Nephron (organoid): ENCODE data around the gene DEFB113.
A peak's percentile ranks its signal among the peaks of the same experiment; 100 is the strongest.

ENCODE experiments used
- H3K27ac Mint-ChIP-seq, 3 experiments: 2 replicates each; pipeline ENCODE4 v1.8.0; 2020; ENCODE audit warnings: mixed read lengths in 3 of 3, mild to moderate bottlenecking in 2 of 3, moderate library complexity in 1 of 3
- H3K27me3 Mint-ChIP-seq: 2 replicates; pipeline ENCODE4 v1.8.0; 2021; ENCODE audit warnings: low read depth, mild to moderate bottlenecking, moderate library complexity, mixed read lengths
- H3K36me3 Mint-ChIP-seq: 2 replicates; pipeline ENCODE4 v1.8.0; 2020; ENCODE audit warnings: low read depth, mixed read lengths
- H3K4me1 Mint-ChIP-seq: 2 replicates; pipeline ENCODE4 v1.8.0; 2020; ENCODE audit warnings: mixed read lengths
- H3K4me3 Mint-ChIP-seq, 3 experiments: 2 replicates each; pipeline ENCODE4 v1.8.0; 2020; ENCODE audit warnings: mild to moderate bottlenecking in 3 of 3, mixed read lengths in 3 of 3, moderate library complexity in 2 of 3
- H3K9me3 Mint-ChIP-seq: 2 replicates; pipeline ENCODE4 v1.8.0; 2020; ENCODE audit warnings: mixed read lengths
- TF ChIP-seq, protein P1 (sequence below), 3 experiments: fragments of 200-600 bp; sonication (generic); IDR thresholded peaks; one replicate each; pipeline ENCODE4 v1.5.0; 2021; ENCODE audit warnings: antibody characterized with exemption in 3 of 3; ENCODE audit not compliant: unreplicated experiment in 3 of 3

DEFB113 gene

DNA sequence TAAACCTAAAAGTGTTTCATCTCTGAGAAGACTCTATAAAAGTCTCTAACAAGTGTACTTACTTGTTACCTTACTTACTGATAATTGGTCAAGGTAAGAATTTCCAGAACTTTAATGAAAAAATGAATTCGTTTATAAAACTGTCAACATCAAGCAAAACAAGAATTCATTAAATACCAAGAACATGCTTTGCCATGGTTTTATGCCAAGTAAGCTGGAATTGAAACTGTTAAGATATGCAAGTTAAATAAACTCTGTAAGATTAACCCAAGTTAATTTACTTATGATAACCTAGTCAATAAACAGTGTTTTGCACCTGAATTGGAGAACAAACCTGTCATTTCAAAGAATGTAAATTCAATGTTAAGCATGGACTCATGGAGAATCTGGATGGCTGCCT lies 17.1 kb upstream of the DEFB113 start:
- Mint-ChIP-seq H3K36me3 (no peaks in the 10 kb centered on the region), H3K27me3 (no peaks in the 10 kb centered on the region)

GRCh38 chr6:49982046-49982445 lies 12.6 kb upstream of the DEFB113 start:
- no peaks in the 10 kb centered on the region for H3K9me3 Mint-ChIP-seq
- H3K4me1 Mint-ChIP-seq, result no peaks in the 10 kb centered on the region
- no peak overlapping the region for H3K27ac Mint-ChIP-seq
- H3K4me3 Mint-ChIP-seq, result no peak overlapping the region
- TF ChIP-seq, protein P1, sequence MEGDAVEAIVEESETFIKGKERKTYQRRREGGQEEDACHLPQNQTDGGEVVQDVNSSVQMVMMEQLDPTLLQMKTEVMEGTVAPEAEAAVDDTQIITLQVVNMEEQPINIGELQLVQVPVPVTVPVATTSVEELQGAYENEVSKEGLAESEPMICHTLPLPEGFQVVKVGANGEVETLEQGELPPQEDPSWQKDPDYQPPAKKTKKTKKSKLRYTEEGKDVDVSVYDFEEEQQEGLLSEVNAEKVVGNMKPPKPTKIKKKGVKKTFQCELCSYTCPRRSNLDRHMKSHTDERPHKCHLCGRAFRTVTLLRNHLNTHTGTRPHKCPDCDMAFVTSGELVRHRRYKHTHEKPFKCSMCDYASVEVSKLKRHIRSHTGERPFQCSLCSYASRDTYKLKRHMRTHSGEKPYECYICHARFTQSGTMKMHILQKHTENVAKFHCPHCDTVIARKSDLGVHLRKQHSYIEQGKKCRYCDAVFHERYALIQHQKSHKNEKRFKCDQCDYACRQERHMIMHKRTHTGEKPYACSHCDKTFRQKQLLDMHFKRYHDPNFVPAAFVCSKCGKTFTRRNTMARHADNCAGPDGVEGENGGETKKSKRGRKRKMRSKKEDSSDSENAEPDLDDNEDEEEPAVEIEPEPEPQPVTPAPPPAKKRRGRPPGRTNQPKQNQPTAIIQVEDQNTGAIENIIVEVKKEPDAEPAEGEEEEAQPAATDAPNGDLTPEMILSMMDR (IDR thresholded peaks at IDR 0.05; ENCODE audit: unreplicated experiment in 3 of 3), result no peak
- H3K27me3 Mint-ChIP-seq, result no peaks in the 10 kb centered on the region
- no peaks in the 10 kb centered on the region for H3K36me3 Mint-ChIP-seq

More for the DNA sequence above, 17.1 kb upstream of the DEFB113 start:
- Mint-ChIP-seq H3K4me3 (no peak overlapping the region), H3K9me3 (no peaks in the 10 kb centered on the region), H3K4me1 (no peaks in the 10 kb centered on the region), H3K27ac (no peak overlapping the region)
- TF ChIP-seq, protein P1 (IDR thresholded peaks at IDR 0.05; ENCODE audit: unreplicated experiment in 3 of 3), result no peak

DNA sequence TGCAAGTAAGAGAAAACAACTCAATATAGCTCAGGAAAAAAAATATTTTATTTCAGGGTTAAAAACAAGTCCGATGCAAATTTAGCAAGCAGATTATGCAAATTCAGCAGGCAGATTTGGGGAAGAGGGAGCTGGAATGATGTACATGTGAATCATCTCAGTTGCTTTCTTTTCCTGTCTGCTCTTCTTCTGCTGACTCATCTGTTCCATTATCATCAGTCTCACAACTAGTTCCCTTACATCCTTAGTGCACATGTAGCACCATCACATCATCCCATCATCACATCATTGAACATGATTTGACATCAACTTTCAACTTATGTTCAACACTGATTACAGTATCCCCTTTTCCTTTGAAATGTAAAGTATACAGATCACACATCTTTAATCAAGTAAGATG lies 11.5 kb upstream of the DEFB113 start:
- Mint-ChIP-seq H3K36me3 (no peaks in the 10 kb centered on the region), H3K27me3 (no peaks in the 10 kb centered on the region), H3K27ac (no peak overlapping the region), H3K4me3 (no peak overlapping the region), H3K4me1 (no peaks in the 10 kb centered on the region), H3K9me3 (no peaks in the 10 kb centered on the region)
- TF ChIP-seq, protein P1 (IDR thresholded peaks at IDR 0.05; ENCODE audit: unreplicated experiment in 3 of 3), result no peak

DNA sequence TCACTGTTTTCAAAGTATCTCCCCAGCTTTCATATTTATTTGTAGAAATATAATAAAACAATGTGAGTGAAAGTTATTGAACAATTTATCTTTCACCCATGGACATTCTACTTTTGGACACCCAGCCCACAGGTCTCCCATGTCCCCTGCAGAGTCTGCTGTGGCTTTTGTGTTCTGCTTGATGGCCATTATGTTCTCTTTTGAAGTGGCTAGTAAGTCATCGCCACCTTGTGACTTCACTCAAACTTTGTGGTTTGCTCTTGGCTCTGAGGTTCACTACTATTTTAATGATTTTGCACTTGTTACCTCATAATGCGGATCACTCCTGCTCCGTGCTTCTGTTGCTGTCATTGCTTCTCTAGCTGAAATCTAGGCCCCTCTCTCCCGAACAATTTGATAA lies 10.2 kb upstream of the DEFB113 start:
- no peak overlapping the region for H3K4me3 Mint-ChIP-seq
- H3K27me3 Mint-ChIP-seq, result no peaks in the 10 kb centered on the region
- H3K4me1 Mint-ChIP-seq, result no peaks in the 10 kb centered on the region
- TF ChIP-seq, protein P1 (IDR thresholded peaks at IDR 0.05; ENCODE audit: unreplicated experiment in 3 of 3), result no peak
- no peaks in the 10 kb centered on the region for H3K9me3 Mint-ChIP-seq
- H3K27ac Mint-ChIP-seq, result no peak overlapping the region
- H3K36me3 Mint-ChIP-seq, result no peaks in the 10 kb centered on the region

DNA sequence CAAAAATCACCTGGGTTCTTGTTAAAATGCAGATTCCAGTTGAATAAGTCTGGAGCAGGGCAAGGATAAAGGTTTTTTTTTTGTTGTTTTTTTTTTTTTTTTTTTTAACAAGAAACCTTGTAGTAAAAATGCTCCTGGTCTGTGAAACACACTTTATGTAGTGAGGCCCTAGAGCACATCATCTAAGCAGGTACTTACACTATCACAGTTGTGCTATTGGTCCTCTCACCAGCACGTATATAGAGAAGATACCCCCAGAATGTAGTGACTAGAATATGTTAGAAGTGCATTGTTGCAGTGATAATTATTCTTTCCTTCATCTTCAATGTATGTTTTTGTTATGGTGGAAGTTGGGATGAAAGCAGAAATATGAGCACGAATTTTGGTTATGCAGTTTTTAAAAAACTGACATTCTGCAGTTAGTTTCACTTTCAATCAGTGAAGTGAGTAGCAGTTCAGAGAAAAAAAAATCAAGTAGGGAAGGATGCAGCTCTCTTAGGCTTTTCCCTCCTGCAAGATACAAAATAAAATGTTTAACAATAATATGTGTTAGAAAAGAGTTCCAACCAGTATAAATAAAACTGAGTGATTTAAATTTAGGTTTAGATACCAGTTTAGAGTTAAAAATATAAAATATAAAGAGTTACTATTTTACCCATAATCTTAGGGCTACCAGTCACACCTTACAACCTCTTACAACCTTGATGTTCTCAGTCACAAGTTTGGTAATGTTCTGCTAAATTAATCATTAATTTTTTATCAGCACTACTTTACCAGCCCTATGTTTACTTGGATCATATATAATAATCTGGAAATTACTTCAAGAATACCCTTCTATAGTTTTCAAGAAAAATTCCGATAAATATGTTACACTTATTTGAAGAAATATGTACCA lies 9.2 kb upstream of the DEFB113 start:
- H3K27me3 Mint-ChIP-seq, result no peaks in the 10 kb centered on the region
- H3K9me3 Mint-ChIP-seq, result no peaks in the 10 kb centered on the region
- no peak overlapping the region for H3K27ac Mint-ChIP-seq
- TF ChIP-seq, protein P1 (IDR thresholded peaks at IDR 0.05; ENCODE audit: unreplicated experiment in 3 of 3), result no peak
- H3K4me1 Mint-ChIP-seq, result no peaks in the 10 kb centered on the region
- peak overlapping the region in 1 of 3 experiments; percentile 15 for H3K4me3 Mint-ChIP-seq
- no peaks in the 10 kb centered on the region for H3K36me3 Mint-ChIP-seq

DNA sequence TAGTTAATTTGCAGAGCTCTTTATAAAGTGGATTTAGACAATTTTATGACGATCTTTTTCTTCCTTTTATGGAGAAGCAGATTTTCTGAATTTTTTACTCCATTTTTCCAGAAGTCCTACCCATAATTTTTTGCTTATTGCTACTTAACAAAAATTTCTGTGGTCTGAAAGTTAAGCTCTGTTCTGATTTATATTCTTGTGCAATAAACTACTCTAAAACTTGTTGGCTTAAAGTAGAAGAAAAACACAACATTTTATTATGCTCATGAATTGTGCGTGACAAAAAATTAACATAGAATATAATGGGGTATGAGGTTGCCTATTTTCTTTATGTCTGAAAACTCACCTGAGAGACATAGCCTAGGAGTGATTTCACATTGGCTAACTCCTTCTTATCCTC lies 2.6 kb downstream of the DEFB113 start:
- H3K4me1 Mint-ChIP-seq, result peaks cover 4% of the 10 kb centered on the region
- H3K36me3 Mint-ChIP-seq, result no peaks in the 10 kb centered on the region
- no peak overlapping the region for H3K27ac Mint-ChIP-seq
- H3K9me3 Mint-ChIP-seq, result no peaks in the 10 kb centered on the region
- H3K27me3 Mint-ChIP-seq, result no peaks in the 10 kb centered on the region
- TF ChIP-seq, protein P1 (IDR thresholded peaks at IDR 0.05; ENCODE audit: unreplicated experiment in 3 of 3), result no peak
- no peak overlapping the region for H3K4me3 Mint-ChIP-seq
